HEK293 (cell line): ENCODE results near the gene SHANK2.

ENCODE experiments used
- CTCF ChIA-PET: fragments of 350-600 bp; formaldehyde crosslinking; extraction: SDS; loops from one replicate; lab custom pipeline; 2021; ENCODE audit warnings: antibody characterized with exemption; lab: Yijun Ruan, JAX
- POLR2A ChIA-PET: fragments of 300-600 bp; formaldehyde crosslinking; extraction: SDS; loops from one replicate; lab custom pipeline; 2020; ENCODE audit warnings: antibody characterized with exemption, inconsistent platforms; lab: Yijun Ruan, JAX
- H3K27ac ChIP-seq: fragments of 200-500 bp; sonication (Bioruptor generic); 2 replicates; pipeline ENCODE4 v1.5.1; 2014; ENCODE audit warnings: low read depth, low read length, control low read depth, inconsistent platforms; ENCODE audit errors: extremely low read depth
- H3K36me3 ChIP-seq, 2 experiments: fragments of 200-500 bp in 1 of 2; sonication (Bioruptor generic) in 1 of 2; 1 replicate in 1 of 2; 2 replicates in 1 of 2; pipeline ENCODE4 v1.5.1; 2014 to 2017; ENCODE audit warnings: inconsistent platforms in 2 of 2, low read length in 2 of 2; ENCODE audit not compliant: control insufficient read depth in 2 of 2, insufficient read depth in 1 of 2
- H3K4me1 ChIP-seq: fragments of 200-500 bp; sonication (Bioruptor generic); 2 replicates; pipeline ENCODE4 v1.5.1; 2014; ENCODE audit warnings: mild to moderate bottlenecking, low read length, inconsistent platforms; ENCODE audit not compliant: control insufficient read depth, insufficient read depth
- H3K4me3 ChIP-seq: 2 replicates; pipeline ENCODE4 v1.5.1; 2011; ENCODE audit warnings: low read depth, mild to moderate bottlenecking, control low read depth, low read length, moderate library complexity
- H3K9me3 ChIP-seq: fragments of 200-500 bp; sonication (Bioruptor generic); 2 replicates; pipeline ENCODE4 v1.5.1; 2014; ENCODE audit warnings: low read depth, low read length, inconsistent platforms; ENCODE audit not compliant: control insufficient read depth, insufficient read depth
- IKZF3 ChIP-seq: fragments of 450-650 bp; IDR thresholded peaks from 2 replicates; pipeline ENCODE4 v1.5.0; 2018; ENCODE audit warnings: missing biosample characterization, mild to moderate bottlenecking, missing genetic modification characterization, moderate library complexity
- KLF7 ChIP-seq: fragments of 450-650 bp; formaldehyde crosslinking; IDR thresholded peaks from 2 replicates; pipeline ENCODE4 v1.5.1; 2016; ENCODE audit warnings: missing biosample characterization, missing genetic modification characterization, borderline replicate concordance
- SP7 ChIP-seq: fragments of 450-650 bp; formaldehyde crosslinking; IDR thresholded peaks from 2 replicates; pipeline ENCODE4 v1.5.1; 2016; ENCODE audit warnings: missing biosample characterization, missing genetic modification characterization
- TRIM28 ChIP-seq: IDR thresholded peaks from 2 replicates; pipeline ENCODE4 v1.6.1; 2011; ENCODE audit warnings: low read length, control low read depth, borderline replicate concordance
- WT1 ChIP-seq: fragments of 450-650 bp; formaldehyde crosslinking; IDR thresholded peaks from 2 replicates; pipeline ENCODE4 v1.5.1; 2016; ENCODE audit warnings: missing biosample characterization, missing genetic modification characterization
- ZNF19 ChIP-seq: fragments of 450-650 bp; formaldehyde crosslinking; IDR thresholded peaks from 2 replicates; pipeline ENCODE4; 2016; ENCODE audit warnings: missing biosample characterization, missing genetic modification characterization, low read depth
- ZNF221 ChIP-seq: fragments of 450-650 bp; formaldehyde crosslinking; IDR thresholded peaks from 2 replicates; pipeline ENCODE4 v1.5.1; 2017; ENCODE audit warnings: missing biosample characterization, missing genetic modification characterization, borderline replicate concordance
- ZNF239 ChIP-seq: fragments of 450-650 bp; formaldehyde crosslinking; IDR thresholded peaks from 2 replicates; pipeline ENCODE4 v1.5.1; 2016; ENCODE audit warnings: missing biosample characterization, missing genetic modification characterization
- ZNF350 ChIP-seq: fragments of 450-650 bp; formaldehyde crosslinking; IDR thresholded peaks from 2 replicates; pipeline ENCODE4 v1.5.0; 2017; ENCODE audit warnings: missing biosample characterization, mild to moderate bottlenecking, missing genetic modification characterization
- ZNF529 ChIP-seq: fragments of 450-650 bp; formaldehyde crosslinking; IDR thresholded peaks from 2 replicates; pipeline ENCODE4 v1.5.1; 2017; ENCODE audit warnings: missing genetic modification characterization, missing biosample characterization; ENCODE audit not compliant: insufficient replicate concordance
- ZNF544 ChIP-seq: fragments of 450-650 bp; formaldehyde crosslinking; IDR thresholded peaks from 2 replicates; pipeline ENCODE4 v1.5.0; 2017; ENCODE audit warnings: missing biosample characterization, missing genetic modification characterization
- ZNF555 ChIP-seq: fragments of 450-650 bp; formaldehyde crosslinking; conservative IDR thresholded peaks from 2 replicates; pipeline ENCODE4 v1.5.1; 2017; ENCODE audit warnings: missing biosample characterization, mild to moderate bottlenecking, missing genetic modification characterization, inconsistent platforms
- ZNF571 ChIP-seq: fragments of 450-650 bp; formaldehyde crosslinking; IDR thresholded peaks from 2 replicates; pipeline ENCODE4 v1.5.0; 2017; ENCODE audit warnings: missing biosample characterization, missing genetic modification characterization
- ZNF677 ChIP-seq: fragments of 450-650 bp; IDR thresholded peaks from 2 replicates; pipeline ENCODE4 v1.5.0; 2018; ENCODE audit warnings: missing biosample characterization, mild to moderate bottlenecking, missing genetic modification characterization, moderate library complexity
- TF ChIP-seq, protein P1 (sequence below): fragments of 450-650 bp; formaldehyde crosslinking; IDR thresholded peaks from 2 replicates; pipeline ENCODE4 v1.5.1; 2016; ENCODE audit warnings: missing biosample characterization, missing genetic modification characterization
- TF ChIP-seq, protein P2 (sequence below): fragments of 450-650 bp; formaldehyde crosslinking; IDR thresholded peaks from 2 replicates; pipeline ENCODE4 v1.5.1; 2016; ENCODE audit warnings: missing biosample characterization, missing genetic modification characterization
- TF ChIP-seq, protein P3 (sequence below): fragments of 450-650 bp; formaldehyde crosslinking; IDR thresholded peaks from 2 replicates; pipeline ENCODE4 v1.5.1; 2016; ENCODE audit warnings: missing biosample characterization, missing genetic modification characterization, borderline replicate concordance

The SHANK2 gene

DNA sequence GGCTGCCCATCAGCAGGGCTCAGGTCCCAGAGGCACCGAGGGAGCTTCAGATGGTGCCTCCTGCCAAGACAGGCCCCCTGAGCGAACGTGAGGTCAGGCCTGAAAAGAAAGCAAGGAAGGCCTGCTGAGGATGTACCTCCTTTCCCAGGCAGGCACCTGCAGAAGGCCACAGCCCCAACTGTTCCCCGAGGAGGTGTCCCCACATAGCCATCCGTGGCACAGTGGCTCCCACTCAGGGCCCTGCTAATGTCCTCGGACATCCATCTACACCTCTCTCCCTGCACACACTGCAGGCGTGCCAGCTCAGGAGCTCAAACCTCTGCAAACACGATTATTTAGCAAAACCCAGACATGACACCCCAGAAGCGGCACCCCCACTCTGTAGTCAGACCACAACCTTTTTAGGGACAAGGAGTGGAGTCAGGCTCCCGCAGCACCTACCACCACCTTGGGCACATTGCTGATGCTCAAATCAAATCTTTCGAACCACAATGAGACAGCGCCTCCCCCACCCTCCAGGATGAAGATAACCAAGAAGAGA, 36.9 kb downstream of the SHANK2 start (continued):
- TF ChIP-seq, protein P1, sequence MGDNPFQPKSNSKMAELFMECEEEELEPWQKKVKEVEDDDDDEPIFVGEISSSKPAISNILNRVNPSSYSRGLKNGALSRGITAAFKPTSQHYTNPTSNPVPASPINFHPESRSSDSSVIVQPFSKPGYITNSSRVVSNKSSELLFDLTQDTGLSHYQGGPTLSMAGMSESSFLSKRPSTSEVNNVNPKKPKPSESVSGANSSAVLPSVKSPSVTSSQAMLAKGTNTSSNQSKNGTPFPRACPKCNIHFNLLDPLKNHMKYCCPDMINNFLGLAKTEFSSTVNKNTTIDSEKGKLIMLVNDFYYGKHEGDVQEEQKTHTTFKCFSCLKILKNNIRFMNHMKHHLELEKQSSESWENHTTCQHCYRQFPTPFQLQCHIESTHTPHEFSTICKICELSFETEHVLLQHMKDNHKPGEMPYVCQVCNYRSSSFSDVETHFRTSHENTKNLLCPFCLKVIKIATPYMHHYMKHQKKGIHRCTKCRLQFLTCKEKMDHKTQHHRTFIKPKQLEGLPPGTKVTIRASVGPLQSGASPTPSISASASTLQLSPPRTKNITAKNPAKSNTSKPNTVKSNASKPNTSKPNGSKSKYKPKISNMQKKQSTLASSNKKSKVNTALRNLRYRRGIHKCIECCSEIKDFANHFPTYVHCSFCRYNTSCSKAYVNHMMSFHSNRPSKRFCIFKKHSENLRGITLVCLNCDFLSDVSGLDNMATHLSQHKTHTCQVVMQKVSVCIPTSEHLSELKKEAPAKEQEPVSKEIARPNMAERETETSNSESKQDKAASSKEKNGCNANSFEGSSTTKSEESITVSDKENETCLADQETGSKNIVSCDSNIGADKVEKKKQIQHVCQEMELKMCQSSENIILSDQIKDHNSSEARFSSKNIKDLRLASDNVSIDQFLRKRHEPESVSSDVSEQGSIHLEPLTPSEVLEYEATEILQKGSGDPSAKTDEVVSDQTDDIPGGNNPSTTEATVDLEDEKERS = no peak

DNA sequence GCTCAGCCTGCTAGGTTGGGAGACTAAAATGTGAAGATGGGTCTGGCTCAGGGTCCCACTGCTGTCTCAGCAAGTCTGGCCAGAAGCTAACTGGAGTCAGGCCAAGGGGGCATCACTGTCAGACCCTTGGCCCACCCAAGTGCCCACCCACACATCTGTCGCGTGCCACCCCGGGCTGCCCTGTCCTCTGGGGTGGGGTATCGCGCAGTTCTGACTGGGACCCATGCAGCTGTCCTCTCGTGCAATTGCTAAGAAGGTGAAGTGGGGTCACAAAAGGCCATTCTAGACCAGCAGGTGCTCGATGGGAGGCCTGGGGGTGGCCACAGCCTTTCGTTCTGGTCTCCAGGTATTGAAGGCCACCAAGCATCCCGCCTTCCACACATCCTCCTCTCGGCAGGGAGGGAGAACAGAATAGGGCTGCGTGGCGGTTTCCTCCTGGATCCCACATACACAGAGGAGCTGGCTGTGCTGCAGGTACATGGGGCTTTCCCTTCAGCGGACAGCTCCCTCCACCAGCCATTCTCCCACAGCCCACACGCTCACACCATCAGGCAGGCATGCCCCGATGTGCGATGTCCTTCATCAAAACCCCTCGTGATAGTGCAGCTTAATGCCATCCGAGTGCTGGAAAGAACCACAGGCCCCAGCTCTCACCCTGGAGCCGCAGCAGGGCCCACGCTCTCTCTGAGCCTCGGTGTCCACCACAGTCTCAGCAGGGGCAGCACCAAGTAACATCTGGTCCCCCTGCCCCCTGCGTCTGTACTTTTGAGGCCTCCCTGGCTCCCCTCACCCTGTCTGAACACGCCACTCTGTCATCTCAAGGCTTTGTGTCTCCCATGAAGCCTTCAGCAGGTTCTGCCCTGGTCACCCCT, 37.6 kb downstream of the SHANK2 start:
- POLR2A ChIA-PET = no interaction called here
- TF ChIP-seq ZNF544 = no peak
- no peak for TF ChIP-seq WT1 (tag by site-specific recombination)
- TF ChIP-seq IKZF3 = no peak
- TF ChIP-seq, protein P2, sequence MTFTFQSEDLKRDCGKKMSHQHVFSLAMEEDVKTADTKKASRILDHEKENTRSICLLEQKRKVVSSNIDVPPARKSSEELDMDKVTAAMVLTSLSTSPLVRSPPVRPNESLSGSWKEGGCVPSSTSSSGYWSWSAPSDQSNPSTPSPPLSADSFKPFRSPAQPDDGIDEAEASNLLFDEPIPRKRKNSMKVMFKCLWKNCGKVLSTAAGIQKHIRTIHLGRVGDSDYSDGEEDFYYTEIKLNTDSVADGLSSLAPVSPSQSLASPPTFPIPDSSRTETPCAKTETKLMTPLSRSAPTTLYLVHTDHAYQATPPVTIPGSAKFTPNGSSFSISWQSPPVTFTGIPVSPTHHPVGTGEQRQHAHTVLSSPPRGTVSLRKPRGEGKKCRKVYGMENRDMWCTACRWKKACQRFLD = no peak
- TF ChIP-seq SP7 (tag by site-specific recombination) = no peak
- no peak for TF ChIP-seq ZNF677 (tag by site-specific recombination)
- TF ChIP-seq ZNF221 (tag by site-specific recombination) = no peak
- TF ChIP-seq ZNF571 (tag by site-specific recombination) = no peak
- TF ChIP-seq KLF7 = no peak
- no peak for TF ChIP-seq ZNF350 (tag by site-specific recombination)
- TF ChIP-seq TRIM28 = no peak
- no peak for TF ChIP-seq ZNF529
- TF ChIP-seq ZNF555 (tag by site-specific recombination) = no peak
- no peak for TF ChIP-seq ZNF239 (tag by site-specific recombination)
- TF ChIP-seq, protein P3, sequence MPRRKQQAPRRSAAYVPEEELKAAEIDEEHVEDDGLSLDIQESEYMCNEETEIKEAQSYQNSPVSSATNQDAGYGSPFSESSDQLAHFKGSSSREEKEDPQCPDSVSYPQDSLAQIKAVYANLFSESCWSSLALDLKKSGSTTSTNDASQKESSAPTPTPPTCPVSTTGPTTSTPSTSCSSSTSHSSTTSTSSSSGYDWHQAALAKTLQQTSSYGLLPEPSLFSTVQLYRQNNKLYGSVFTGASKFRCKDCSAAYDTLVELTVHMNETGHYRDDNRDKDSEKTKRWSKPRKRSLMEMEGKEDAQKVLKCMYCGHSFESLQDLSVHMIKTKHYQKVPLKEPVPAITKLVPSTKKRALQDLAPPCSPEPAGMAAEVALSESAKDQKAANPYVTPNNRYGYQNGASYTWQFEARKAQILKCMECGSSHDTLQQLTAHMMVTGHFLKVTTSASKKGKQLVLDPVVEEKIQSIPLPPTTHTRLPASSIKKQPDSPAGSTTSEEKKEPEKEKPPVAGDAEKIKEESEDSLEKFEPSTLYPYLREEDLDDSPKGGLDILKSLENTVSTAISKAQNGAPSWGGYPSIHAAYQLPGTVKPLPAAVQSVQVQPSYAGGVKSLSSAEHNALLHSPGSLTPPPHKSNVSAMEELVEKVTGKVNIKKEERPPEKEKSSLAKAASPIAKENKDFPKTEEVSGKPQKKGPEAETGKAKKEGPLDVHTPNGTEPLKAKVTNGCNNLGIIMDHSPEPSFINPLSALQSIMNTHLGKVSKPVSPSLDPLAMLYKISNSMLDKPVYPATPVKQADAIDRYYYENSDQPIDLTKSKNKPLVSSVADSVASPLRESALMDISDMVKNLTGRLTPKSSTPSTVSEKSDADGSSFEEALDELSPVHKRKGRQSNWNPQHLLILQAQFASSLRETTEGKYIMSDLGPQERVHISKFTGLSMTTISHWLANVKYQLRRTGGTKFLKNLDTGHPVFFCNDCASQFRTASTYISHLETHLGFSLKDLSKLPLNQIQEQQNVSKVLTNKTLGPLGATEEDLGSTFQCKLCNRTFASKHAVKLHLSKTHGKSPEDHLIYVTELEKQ = no peak
- no peak for TF ChIP-seq ZNF19
- CTCF ChIA-PET = no interaction called here

More for the DNA sequence above, 37.6 kb downstream of the SHANK2 start:
- Histone ChIP-seq H3K4me1 (no peaks in the 10 kb centered on the region), H3K27ac (no peak overlapping the region), H3K36me3 (no peaks in the 10 kb centered on the region), H3K4me3 (no peak overlapping the region), H3K9me3 (no peaks in the 10 kb centered on the region)
